ENCODE measurements around the gene IGF1R.
A peak's percentile ranks its signal among the peaks of the same experiment; 100 is the strongest.

The IGF1R gene

GRCh38 chr15:98705070-98705469 is 56.7 kb downstream of the IGF1R start:
- DNase-seq (ENCODE audit: low spot score) = no peak

DNA sequence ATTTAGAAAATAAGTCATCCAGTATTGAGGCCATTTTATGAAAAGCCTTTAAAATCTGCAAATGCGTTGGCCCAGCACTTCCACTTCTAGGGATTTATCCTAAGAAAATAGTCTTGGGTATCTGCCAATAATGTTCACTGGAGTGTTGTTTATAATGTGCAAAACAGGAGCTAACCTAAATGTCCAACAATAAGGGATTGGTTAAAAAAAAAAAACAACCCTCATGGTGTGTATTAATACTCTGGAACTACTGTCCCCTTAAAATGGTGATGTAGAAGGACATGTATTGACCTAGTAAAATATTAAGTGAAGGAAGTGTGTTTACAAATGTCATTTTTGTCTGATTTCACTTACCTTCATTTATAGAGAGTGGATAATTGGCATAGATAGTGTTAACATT is 58.0 kb downstream of the IGF1R start:
- DNase-seq (ENCODE audit: low spot score) = no peak

DNA sequence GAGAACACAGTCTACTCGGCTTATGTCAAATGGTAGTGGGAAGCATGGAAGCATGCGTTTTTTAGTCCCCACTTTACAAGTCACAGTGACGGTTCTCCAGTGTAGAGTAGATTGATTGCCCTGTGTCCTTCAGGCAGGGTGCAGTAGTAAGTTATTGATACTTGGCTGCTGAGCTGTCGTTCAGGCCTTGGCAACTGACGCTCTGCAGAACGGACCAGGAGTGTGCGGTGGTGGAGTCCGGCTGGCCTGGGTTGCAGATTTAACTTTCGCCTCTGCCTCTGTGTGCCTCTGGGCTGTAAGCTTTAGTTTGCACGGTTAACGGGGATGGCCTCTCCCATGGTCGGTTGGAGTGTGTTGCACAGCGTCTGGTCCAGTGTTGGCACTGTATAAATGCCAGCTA is 58.6 kb downstream of the IGF1R start:
- no peak for DNase-seq (ENCODE audit: low spot score)

DNA sequence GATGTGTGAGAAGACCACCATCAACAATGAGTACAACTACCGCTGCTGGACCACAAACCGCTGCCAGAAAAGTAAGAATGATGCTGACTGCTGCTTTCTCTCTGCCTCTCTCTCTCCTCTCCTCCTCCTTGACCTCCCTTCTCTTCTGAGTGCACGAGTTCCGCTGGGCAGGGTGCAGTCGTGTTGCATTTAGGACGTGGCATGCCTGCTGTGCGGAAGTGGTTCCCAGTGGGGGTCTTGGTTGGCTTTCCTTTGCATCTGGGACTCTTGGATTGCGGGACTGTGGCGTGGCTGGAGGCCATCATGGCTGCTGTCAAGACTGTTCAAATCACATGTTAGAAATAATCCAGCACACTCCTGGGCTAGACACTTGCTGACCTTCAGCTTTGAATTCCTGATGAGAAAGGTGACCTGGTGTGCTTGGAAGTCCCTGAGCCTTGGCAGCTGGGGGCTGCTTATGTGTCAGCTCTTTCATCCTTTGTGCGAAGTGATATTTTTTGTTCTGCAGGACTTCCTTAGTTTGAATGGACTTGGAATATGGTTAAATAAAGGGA is 59.8 kb downstream of the IGF1R start:
- DNase-seq (ENCODE audit: low spot score) = no peak

DNA sequence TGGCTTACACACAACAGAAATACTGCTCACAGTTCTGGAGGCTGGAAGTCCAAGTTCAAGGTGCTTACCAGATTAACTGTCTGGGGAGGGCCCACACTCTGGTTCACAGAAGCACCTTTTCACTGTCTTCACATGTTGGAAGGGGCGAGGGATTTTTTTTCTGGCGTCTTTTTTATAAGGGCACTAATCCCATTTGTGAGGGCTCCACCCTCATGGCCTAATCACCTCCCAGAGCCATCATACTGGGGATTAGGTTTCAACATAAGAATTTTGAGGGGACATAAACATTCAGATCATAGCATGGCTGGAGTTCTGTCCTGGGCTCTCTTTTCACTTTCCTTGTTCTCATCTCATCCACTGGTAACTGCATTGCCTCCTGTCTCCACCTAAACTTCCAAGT is 63.5 kb downstream of the IGF1R start:
- DNase-seq (ENCODE audit: low spot score) = no peak

DNA sequence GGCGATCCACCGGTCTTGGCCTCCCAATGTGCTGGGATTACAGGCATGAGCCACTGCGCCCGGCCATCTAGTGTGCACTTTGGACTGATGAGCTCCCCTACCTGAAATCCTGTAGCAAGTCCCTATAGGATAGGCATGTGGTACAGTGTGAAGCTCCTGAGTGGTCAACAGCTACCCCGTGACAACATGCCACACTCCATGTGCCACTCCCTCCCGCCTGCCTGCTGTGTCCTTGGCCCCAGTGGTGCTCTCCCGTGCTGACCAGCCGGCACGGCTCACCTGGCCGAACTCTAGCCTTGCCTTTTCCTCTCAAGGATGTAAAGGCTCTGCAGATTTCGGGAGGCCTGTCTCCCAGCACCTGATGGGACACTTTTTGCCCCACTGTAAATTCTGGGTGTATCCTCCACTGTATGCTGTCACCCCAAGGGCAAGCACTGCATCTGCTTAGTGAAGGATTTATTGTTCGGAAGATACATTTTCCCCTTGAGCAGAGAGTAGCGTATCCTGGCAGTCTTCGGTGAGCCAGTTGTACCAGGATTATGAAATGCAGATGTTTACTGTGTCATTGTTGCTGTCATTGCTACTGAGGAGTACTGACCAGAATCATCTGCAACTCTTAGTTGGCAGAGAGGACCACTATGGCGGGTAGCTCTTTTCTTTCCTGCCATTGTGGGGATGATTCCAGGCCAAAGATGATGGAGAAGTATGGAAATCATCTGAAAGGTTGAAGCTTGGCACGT is 64.7 kb downstream of the IGF1R start:
- DNase-seq (ENCODE audit: low spot score) = no peak

DNA sequence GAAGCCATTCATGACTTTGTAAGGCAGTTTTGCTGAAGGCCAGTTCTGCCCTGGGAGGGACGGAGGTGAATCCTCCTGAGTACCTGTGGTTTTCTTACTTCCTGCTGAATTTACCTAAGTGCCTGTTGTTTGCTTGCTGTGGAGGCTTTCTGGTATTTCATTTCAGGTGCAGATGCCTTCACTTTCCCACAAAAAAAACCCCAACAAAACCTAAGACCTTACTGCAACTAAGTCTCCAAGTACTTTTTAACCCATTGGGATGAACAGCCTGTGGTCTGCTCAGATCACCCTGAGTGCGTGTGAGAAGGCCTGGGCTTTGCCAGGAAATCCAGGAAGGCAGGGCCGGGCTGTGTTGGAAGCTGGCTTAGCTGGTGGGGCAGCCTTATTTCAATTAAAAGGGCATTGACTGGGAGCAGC is 65.3 kb downstream of the IGF1R start:
- DNase-seq (ENCODE audit: low spot score) = peak; percentile 59

- no peak for DNase-seq (ENCODE audit: low spot score)
Observed at GRCh38 chr15:98714922-98715321, 66.6 kb downstream of the IGF1R start.

- DNase-seq (ENCODE audit: low spot score) = peak; percentile 53
Observed at GRCh38 chr15:98715401-98715800, 67.1 kb downstream of the IGF1R start.

DNA sequence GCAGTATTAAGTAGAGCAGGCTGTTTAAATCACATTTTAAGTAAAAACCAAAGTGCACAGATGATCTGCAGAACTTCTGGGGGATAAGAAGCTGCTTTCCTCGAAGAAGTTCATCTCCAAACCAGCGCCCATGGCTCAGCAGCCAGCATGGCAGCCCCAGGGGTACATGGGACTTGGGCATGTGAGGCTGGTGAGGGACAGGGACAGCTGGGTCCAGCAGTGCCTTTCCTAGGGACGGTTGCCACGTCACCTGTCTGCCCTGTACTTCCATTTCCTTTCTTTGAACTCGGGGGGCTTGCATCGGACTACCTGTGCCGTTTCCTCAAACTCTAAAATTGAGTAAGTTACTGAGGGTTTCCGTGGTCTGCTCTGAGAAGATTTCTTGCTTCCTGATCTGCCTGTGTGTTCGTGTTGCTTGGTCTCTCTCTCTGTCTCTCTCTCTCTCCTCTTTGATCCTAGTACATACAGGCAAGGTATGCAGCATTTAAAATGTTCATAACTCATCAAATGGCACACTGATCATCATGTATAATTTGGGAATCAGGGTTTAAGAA is 67.6 kb downstream of the IGF1R start:
- DNase-seq (ENCODE audit: low spot score) = no peak

GRCh38 chr15:98717371-98717770 is 69.0 kb downstream of the IGF1R start:
- DNase-seq (ENCODE audit: low spot score) = no peak

GRCh38 chr15:98717942-98718341 is 69.6 kb downstream of the IGF1R start:
- DNase-seq (ENCODE audit: low spot score) = no peak

GRCh38 chr15:98718426-98719136 is 70.2 kb downstream of the IGF1R start:
- DNase-seq (ENCODE audit: low spot score) = no peak

GRCh38 chr15:98719137-98719740 is 70.9 kb downstream of the IGF1R start:
- peak; percentile 43 for DNase-seq (ENCODE audit: low spot score)

- no peak for DNase-seq (ENCODE audit: low spot score)
Observed at GRCh38 chr15:98720031-98720430, 71.7 kb downstream of the IGF1R start.

DNA sequence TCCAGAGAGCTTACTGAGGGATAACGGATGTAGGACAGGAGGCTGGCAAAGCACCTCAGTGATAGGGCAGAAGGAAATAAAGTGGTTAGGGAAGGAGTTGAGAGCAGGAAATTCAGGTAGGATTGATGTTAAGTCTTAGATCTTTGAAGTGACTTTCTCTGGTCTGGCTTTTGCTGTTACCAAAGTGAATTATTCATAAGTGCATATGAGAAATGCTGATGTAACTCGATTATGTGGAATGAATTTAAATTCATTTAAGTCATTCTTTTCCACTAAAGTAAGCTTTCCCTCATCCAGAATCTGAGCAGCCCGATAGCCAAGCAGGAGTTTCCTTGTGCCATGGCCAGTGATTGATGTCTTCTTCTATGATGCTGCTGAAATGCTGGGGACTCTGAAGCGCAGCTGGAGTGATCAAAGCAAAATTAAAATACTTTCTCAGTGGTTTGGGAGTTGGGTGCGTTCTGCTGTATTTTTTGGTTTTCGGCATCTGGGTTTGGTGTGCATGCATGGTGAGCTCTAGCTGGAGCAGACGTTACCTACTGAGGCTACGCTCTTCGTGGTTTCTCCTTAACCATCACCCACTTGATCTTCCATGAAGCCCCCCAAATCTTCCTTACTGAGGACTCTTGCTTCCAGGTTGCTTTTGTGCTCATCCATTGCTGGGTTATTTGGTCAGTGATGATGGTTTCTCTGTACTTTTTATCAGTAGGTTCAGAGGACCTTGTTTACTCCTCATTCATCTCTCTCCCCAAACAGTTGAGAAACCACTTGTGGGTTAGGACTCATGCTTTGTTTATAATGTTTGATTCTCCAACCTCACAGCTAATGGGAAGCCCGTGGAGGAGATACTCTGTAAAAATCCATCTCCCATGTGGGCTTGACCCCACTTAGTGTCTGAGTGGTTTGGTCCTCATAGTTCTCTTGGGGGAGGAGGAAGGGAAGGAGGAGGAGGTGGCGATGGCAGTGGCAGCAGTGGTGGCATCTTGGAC is 72.5 kb downstream of the IGF1R start:
- DNase-seq (ENCODE audit: low spot score) = no peak

GRCh38 chr15:98722209-98722608 is 73.9 kb downstream of the IGF1R start:
- no peak for DNase-seq (ENCODE audit: low spot score)

- no peak for DNase-seq (ENCODE audit: low spot score)
Observed at GRCh38 chr15:98722645-98723044, 74.3 kb downstream of the IGF1R start.

DNA sequence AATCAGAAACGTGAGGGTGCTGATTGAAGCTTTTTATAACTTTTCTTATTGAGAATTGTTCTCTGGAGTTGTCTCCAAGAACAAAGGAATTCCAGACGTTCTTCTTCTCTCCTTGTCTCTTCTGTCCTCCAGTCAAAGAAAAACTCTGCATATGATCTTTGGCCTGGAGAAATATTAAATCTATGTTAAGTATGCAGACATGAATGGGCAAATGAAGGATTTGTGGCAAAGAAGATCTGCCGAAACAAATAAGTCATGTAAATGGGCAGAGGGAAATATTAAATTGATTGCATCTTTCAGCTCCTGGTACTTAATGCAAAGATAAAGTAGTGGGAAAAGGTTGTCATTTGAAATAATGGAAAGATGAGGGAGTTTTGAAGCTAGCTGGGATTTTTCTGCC is 74.9 kb downstream of the IGF1R start:
- no peak for DNase-seq (ENCODE audit: low spot score)

GRCh38 chr15:98724048-98724447 is 75.7 kb downstream of the IGF1R start:
- no peak for DNase-seq (ENCODE audit: low spot score)

DNA sequence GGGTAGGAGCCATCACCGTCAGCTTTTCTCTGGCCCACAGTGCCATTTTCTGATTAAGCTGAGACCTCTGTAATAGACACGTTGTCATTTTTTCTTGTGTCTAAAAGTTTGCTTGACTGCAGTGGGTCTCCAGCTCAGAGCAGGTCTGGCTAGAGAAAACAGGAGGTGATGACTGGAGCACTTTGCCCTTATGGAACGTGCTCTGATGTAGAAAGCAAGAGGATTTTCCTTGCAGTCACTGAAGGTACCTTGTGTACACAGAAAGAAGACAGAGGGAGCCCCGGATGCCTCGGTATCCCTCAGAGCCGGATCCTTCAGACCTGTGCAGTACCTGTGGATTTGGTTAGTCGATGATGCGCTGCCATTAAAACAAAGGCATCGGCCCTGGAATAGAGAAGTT is 76.2 kb downstream of the IGF1R start:
- no peak for DNase-seq (ENCODE audit: low spot score)
